GM08714 (cell line): ENCODE data around the gene ADAMTS17.

ENCODE experiments used
- H3K4me3 ChIP-seq: fragments of 200-500 bp; sonication (Bioruptor generic); 2 replicates; pipeline ENCODE4 v1.5.1; 2014; ENCODE audit warnings: mild to moderate bottlenecking, low read length, inconsistent platforms
- ZNF274 ChIP-seq: IDR thresholded peaks from 2 replicates; pipeline ENCODE4 v1.6.1; 2012; ENCODE audit warnings: mild to moderate bottlenecking, low read depth, low read length

Gene ADAMTS17

GRCh38 chr15:99993681-99994131 is 348.1 kb downstream of the ADAMTS17 start:
- H3K4me3 ChIP-seq = no peak overlapping the region
- no peak for TF ChIP-seq ZNF274

- no peak overlapping the region for H3K4me3 ChIP-seq
- TF ChIP-seq ZNF274 = no peak
Observed at GRCh38 chr15:99993262-99993661, 348.5 kb downstream of the ADAMTS17 start.

GRCh38 chr15:99992611-99993231 is 349.1 kb downstream of the ADAMTS17 start:
- no peak overlapping the region for H3K4me3 ChIP-seq
- TF ChIP-seq ZNF274 = no peak

- no peak overlapping the region for H3K4me3 ChIP-seq
- TF ChIP-seq ZNF274 = no peak
Observed at GRCh38 chr15:99989095-99989494, 352.7 kb downstream of the ADAMTS17 start.

GRCh38 chr15:99987701-99988100 is 354.1 kb downstream of the ADAMTS17 start:
- no peak overlapping the region for H3K4me3 ChIP-seq
- TF ChIP-seq ZNF274 = no peak

- no peak overlapping the region for H3K4me3 ChIP-seq
- no peak for TF ChIP-seq ZNF274
Observed at GRCh38 chr15:99987119-99987506, 354.7 kb downstream of the ADAMTS17 start.

GRCh38 chr15:99986297-99987118 is 355.3 kb downstream of the ADAMTS17 start:
- no peak overlapping the region for H3K4me3 ChIP-seq
- TF ChIP-seq ZNF274 = no peak

GRCh38 chr15:99985878-99986277 is 355.9 kb downstream of the ADAMTS17 start:
- TF ChIP-seq ZNF274 = no peak
- H3K4me3 ChIP-seq = no peak overlapping the region

- no peak for TF ChIP-seq ZNF274
Observed at GRCh38 chr15:99984491-99985243, 357.1 kb downstream of the ADAMTS17 start.

GRCh38 chr15:99983886-99984286 is 357.9 kb downstream of the ADAMTS17 start:
- H3K4me3 ChIP-seq = no peak overlapping the region
- no peak for TF ChIP-seq ZNF274

More at GRCh38 chr15:99984491-99985243, 357.1 kb downstream of the ADAMTS17 start:
- H3K4me3 ChIP-seq = no peak overlapping the region

- no peak overlapping the region for H3K4me3 ChIP-seq
- no peak for TF ChIP-seq ZNF274
Observed at GRCh38 chr15:99983171-99983885, 358.4 kb downstream of the ADAMTS17 start.

GRCh38 chr15:99982662-99983061 is 359.1 kb downstream of the ADAMTS17 start:
- no peak for TF ChIP-seq ZNF274
- no peak overlapping the region for H3K4me3 ChIP-seq

- TF ChIP-seq ZNF274 = no peak
- H3K4me3 ChIP-seq = no peak overlapping the region
Observed at GRCh38 chr15:99981839-99982658, 359.7 kb downstream of the ADAMTS17 start.
